T-helper 1 cell treated with Interleukin-12 subunit alpha and Interleukin-12 subunit beta and Interleukin-4 antibody, amounts not matched to agents 30 μg/mL and 1 μg/mL, for 36 hours (primary cell): ENCODE measurements around the gene PHF21B.

Experiments
- H3K27ac Mint-ChIP-seq: one replicate; pipeline ENCODE4 v1.8.0; 2021; ENCODE audit warnings: mild to moderate bottlenecking, mixed read lengths
- H3K27me3 Mint-ChIP-seq: one replicate; pipeline ENCODE4 v1.8.0; 2021; ENCODE audit warnings: low read depth, mixed read lengths
- H3K36me3 Mint-ChIP-seq: one replicate; pipeline ENCODE4 v1.8.0; 2021; ENCODE audit warnings: low read depth, mixed read lengths
- H3K4me1 Mint-ChIP-seq: one replicate; pipeline ENCODE4 v1.8.0; 2021; ENCODE audit warnings: low read depth, mixed read lengths
- H3K4me3 Mint-ChIP-seq: one replicate; pipeline ENCODE4 v1.8.0; 2021; ENCODE audit warnings: mild to moderate bottlenecking, moderate library complexity, mixed read lengths
- H3K9me3 Mint-ChIP-seq: one replicate; pipeline ENCODE4 v1.8.0; 2021; ENCODE audit warnings: mixed read lengths

PHF21B gene

DNA sequence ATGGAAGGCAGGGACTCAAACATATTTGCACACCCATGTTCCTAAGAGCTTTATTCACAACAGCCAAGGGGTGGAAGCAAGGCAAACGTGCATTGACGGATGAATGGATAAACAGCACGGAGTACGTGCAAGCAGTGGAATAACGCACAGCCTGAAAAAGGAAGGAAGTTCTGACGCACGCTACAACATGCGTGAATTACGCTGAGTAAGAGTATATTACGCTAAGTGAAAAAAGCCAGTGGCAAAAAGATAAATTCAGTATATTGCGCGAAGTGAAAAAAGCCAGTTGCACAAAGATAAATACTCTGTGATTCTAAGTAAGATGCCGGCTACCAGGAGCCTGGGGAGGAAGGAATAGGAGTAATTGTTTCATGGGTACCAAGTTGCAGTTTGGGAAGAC lies 19.5 kb downstream of the PHF21B start:
- no peaks in the 10 kb centered on the region for H3K4me1 Mint-ChIP-seq
- H3K27me3 Mint-ChIP-seq, result no peaks in the 10 kb centered on the region
- H3K4me3 Mint-ChIP-seq, result no peak overlapping the region
- no peaks in the 10 kb centered on the region for H3K9me3 Mint-ChIP-seq
- no peak overlapping the region for H3K27ac Mint-ChIP-seq
- no peaks in the 10 kb centered on the region for H3K36me3 Mint-ChIP-seq

- no peaks in the 10 kb centered on the region for H3K4me1 Mint-ChIP-seq
Measured at GRCh38 chr22:44988671-44989070, 21.1 kb downstream of the PHF21B start.

DNA sequence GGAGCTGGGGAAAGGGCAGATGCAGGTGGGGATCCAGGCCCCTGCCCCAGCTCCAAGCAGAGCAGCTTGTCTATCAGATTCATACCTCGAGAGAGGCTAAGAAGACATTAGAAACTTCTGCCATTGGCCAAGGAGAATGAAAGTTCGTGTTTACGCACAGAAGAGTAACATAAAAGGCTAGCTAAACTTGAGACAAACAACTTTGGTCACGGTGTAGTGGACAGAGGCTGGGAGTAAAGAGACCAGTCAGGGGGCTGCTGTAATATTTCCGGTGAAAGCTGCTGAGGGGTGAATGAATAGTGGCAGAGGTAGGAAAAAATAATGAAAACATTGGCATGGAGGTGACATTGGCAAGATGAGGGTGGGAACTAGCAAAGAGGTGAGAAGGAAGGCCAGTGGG lies 22.9 kb downstream of the PHF21B start:
- no peaks in the 10 kb centered on the region for H3K27me3 Mint-ChIP-seq
- peaks cover 7% of the 10 kb centered on the region for H3K9me3 Mint-ChIP-seq
- H3K36me3 Mint-ChIP-seq, result no peaks in the 10 kb centered on the region
- H3K27ac Mint-ChIP-seq, result no peak overlapping the region
- no peak overlapping the region for H3K4me3 Mint-ChIP-seq
- H3K4me1 Mint-ChIP-seq, result no peaks in the 10 kb centered on the region

More at GRCh38 chr22:44988671-44989070, 21.1 kb downstream of the PHF21B start:
- no peak overlapping the region for H3K27ac Mint-ChIP-seq
- H3K4me3 Mint-ChIP-seq, result no peak overlapping the region
- H3K27me3 Mint-ChIP-seq, result no peaks in the 10 kb centered on the region
- H3K9me3 Mint-ChIP-seq, result peaks cover 6% of the 10 kb centered on the region
- no peaks in the 10 kb centered on the region for H3K36me3 Mint-ChIP-seq

DNA sequence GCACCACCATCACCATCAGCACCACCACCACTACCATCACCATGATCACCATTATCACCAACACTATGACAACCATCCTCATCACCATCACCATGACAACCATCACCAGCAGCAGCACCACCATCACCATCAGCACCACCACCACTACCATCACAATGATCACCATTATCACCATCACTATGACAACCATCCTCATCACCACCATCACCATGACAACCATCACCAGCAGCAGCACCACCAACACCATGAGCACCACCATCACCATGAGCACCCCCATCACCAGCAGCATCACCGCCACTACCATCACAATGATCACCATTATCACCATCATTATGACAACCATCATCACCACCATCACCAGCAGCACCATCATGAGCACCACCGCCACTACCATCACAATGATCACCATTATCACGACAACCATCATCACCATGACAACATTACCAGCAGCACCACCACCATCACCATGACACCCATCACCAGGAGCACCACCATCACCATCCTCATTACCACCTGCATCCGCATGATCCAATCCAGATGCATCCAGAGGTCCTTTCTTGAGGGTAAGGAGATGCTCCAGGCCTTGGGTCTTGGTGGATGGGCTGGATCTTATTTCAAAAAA lies 23.8 kb downstream of the PHF21B start:
- Mint-ChIP-seq H3K27me3 (no peaks in the 10 kb centered on the region), H3K27ac (no peak overlapping the region), H3K9me3 (peaks cover 7% of the 10 kb centered on the region)

DNA sequence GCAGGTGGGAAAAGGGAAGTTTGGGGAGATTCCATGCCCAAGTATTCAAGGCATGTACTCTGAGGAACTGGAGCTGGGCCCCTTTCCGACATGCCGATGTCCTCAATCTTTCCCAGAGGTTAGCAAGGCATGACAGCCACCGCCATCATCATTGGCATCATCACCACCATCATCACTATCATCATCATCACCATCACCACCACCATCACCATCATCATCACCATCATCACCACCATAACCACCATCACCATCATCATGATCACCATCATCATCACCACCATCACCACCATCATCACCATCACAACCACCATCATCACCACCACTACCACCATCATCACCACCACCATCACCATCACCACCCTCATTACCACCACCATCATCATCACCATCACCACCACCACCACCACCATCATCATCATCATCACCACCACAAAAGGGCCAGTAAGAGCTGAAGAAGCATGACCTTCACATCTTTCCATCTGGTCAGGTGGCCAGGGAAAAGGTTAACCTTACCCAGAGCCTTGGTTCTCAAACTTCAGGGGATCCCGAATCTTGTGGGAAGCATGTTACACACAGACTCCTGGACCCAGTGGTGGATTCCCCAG lies 25.8 kb downstream of the PHF21B start:
- Mint-ChIP-seq H3K27me3 (no peaks in the 10 kb centered on the region), H3K27ac (peak overlapping the region; percentile 43), H3K4me3 (no peak overlapping the region), H3K9me3 (peaks cover 7% of the 10 kb centered on the region), H3K4me1 (no peaks in the 10 kb centered on the region), H3K36me3 (no peaks in the 10 kb centered on the region)

More for the DNA sequence above, 23.8 kb downstream of the PHF21B start:
- no peaks in the 10 kb centered on the region for H3K36me3 Mint-ChIP-seq
- H3K4me1 Mint-ChIP-seq, result no peaks in the 10 kb centered on the region
- no peak overlapping the region for H3K4me3 Mint-ChIP-seq

DNA sequence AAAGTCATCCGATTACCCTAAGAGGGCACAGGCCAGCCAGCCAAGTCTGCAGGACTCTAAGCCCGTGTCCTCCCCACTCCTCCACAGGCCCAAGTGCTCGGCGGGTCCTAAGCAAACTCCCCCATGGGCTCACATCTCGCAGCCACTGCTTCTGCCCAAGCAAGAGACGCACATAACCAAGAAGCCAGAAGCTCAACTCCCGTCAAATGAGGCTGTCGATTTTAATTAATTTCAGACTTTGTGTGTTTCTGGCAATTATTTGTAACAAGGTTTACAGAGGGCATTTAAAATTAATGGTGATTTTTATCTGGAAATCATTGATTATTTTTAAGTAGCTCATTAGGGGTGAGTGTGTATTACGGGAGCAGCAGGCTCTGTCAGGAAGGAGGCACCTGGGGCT lies 27.4 kb downstream of the PHF21B start:
- Mint-ChIP-seq H3K36me3 (no peaks in the 10 kb centered on the region), H3K27ac (no peak overlapping the region), H3K27me3 (no peaks in the 10 kb centered on the region), H3K9me3 (peaks cover 7% of the 10 kb centered on the region), H3K4me3 (no peak overlapping the region), H3K4me1 (no peaks in the 10 kb centered on the region)

DNA sequence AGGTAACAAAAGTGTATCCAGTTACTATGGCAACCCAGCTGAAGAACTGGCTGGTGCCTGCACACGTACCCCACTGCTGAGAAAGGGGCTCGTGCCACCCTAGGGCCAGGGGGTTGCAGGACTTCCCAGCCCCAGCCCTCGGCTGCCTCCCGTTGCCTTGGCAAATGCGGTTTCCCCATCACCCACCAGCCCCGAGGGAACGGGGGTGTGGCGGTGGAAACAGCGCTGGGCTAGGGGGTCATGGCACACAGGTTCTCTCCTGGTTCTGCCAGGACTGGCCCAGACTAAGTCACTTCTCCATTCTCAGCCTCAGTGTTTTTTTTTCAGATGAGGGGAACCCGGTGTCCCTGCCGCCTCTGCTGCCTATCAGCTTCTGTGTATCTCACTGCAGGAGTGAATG lies 27.9 kb downstream of the PHF21B start:
- Mint-ChIP-seq H3K27me3 (no peaks in the 10 kb centered on the region), H3K9me3 (peaks cover 7% of the 10 kb centered on the region), H3K27ac (no peak overlapping the region), H3K36me3 (no peaks in the 10 kb centered on the region), H3K4me1 (no peaks in the 10 kb centered on the region), H3K4me3 (no peak overlapping the region)

DNA sequence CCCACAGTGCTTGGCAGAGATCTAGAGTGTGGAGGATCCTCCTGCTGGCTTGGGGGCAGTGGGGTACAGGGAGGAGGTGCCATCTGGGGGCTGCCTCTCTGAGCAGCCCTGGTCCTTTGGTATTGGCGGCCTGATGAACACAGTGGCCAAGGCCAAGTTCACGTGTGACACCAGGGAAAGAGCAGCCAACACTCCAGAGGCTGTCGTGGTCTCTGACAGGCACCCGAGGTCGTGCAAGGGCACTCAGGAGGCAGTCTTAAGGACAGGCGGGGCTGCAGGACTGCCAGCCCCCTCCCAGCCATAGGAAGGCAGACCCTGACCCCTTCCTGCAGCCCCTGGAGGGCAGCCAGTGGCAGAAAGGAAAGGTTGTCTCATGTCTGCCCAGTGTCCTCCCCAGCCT lies 30.7 kb downstream of the PHF21B start:
- no peaks in the 10 kb centered on the region for H3K27me3 Mint-ChIP-seq
- H3K9me3 Mint-ChIP-seq, result peaks cover 5% of the 10 kb centered on the region

DNA sequence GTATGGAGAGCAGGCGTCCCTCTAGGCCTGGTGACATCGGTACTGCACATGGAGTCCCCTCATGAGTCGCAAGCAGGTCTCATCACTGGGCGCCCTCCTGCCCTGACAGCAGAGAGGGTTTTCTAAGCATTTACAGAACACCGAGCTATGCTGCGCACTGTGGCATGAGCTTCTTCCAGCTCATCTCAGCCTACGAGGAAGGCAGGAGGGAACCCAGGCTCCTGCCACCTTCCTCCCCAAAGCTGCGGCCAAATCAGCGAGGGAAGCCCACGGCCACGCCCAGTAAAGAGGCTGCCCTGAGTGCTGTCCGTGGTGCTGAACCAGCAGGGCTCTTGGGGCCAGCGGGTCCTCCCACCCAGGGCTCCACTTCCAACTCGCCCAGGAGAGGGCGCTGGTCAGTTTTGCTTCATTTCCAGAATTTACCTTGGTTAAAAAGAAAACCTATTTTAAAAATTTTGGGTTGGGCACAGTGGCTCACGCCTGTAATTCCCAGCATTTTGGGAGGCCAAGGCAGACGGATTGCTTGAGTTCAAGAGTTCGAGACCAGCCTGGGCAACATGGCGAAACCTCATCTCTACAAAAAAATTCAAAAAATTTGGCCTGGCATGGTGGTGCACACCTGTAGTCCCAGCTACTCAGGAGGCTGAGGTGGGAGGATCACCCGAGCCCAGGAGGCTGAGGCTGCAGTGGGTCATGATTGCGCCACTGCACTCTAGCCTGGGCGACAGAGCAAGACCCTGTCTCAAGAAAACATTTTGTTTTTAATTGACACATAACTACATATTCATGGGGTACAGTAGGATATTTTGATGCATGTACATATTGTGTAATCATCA lies 34.2 kb downstream of the PHF21B start:
- Mint-ChIP-seq H3K9me3 (no peaks in the 10 kb centered on the region), H3K27me3 (no peaks in the 10 kb centered on the region), H3K36me3 (no peaks in the 10 kb centered on the region), H3K4me3 (no peak overlapping the region), H3K27ac (no peak overlapping the region), H3K4me1 (no peaks in the 10 kb centered on the region)

More for the DNA sequence above, 30.7 kb downstream of the PHF21B start:
- Mint-ChIP-seq H3K27ac (no peak overlapping the region), H3K36me3 (no peaks in the 10 kb centered on the region), H3K4me1 (no peaks in the 10 kb centered on the region), H3K4me3 (no peak overlapping the region)

DNA sequence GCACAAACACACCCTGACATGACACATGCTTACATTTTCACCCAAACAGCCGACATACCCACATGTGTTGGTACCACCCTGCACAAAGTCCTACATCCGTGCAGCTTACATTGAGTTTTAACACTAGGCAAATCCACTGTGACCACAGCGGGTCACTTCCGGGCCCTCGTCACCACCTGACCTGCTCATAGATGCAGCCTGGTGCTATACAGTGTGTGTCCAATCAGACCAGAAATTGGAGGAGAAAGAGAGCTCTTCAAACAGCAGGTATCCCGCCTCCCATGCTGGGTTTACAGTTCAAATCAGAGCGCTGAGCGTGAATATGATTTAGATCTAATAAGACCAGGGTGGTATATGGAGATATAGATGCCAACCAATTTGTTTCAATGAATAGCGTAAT lies 35.4 kb downstream of the PHF21B start:
- no peaks in the 10 kb centered on the region for H3K9me3 Mint-ChIP-seq
- no peak overlapping the region for H3K4me3 Mint-ChIP-seq
- H3K36me3 Mint-ChIP-seq, result no peaks in the 10 kb centered on the region
- H3K4me1 Mint-ChIP-seq, result no peaks in the 10 kb centered on the region
- no peaks in the 10 kb centered on the region for H3K27me3 Mint-ChIP-seq
- no peak overlapping the region for H3K27ac Mint-ChIP-seq

- Mint-ChIP-seq H3K4me3 (no peak overlapping the region), H3K9me3 (no peaks in the 10 kb centered on the region), H3K4me1 (no peaks in the 10 kb centered on the region), H3K27me3 (no peaks in the 10 kb centered on the region), H3K36me3 (no peaks in the 10 kb centered on the region), H3K27ac (no peak overlapping the region)
Measured at GRCh38 chr22:44973829-44974228, 36.0 kb downstream of the PHF21B start.

- no peak overlapping the region for H3K27ac Mint-ChIP-seq
- no peak overlapping the region for H3K4me3 Mint-ChIP-seq
- H3K36me3 Mint-ChIP-seq, result no peaks in the 10 kb centered on the region
- H3K4me1 Mint-ChIP-seq, result no peaks in the 10 kb centered on the region
- H3K9me3 Mint-ChIP-seq, result no peaks in the 10 kb centered on the region
- H3K27me3 Mint-ChIP-seq, result no peaks in the 10 kb centered on the region
Measured at GRCh38 chr22:44972363-44973083, 37.3 kb downstream of the PHF21B start.

DNA sequence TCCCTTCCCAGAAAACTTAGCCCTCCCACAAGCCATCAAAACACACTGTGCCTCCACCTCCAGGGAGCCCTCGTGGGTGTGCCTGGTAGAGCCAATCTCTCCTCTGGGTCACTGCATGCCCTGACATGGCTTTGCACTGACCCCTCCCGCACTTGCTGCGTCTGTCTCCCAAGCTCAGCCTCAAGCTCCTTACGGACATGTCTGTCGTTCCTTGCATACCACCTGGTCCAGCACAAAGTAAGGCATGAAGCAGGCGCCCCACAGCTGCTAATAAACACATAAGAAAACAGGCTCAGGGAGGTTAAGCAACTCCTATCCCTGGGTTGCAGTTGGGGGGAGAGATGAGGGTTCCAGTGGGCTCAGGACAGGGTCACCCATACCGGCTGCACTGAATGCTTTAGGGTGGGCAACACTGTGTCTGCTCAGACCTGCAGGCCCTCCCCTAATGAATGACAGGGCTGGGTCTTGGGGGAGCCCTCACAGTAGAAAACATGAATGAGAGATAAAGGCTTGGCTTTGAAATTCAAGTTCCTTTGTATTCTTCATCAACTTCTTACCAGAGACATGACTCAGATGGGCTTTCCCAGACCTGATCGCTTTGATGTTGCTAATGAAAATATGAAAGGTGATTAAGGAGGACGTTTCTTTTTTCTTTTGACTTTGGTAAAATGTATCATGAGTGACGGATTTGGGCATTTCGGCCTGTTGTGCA lies 38.0 kb downstream of the PHF21B start:
- H3K27me3 Mint-ChIP-seq, result no peaks in the 10 kb centered on the region
- no peak overlapping the region for H3K27ac Mint-ChIP-seq
- H3K9me3 Mint-ChIP-seq, result no peaks in the 10 kb centered on the region

DNA sequence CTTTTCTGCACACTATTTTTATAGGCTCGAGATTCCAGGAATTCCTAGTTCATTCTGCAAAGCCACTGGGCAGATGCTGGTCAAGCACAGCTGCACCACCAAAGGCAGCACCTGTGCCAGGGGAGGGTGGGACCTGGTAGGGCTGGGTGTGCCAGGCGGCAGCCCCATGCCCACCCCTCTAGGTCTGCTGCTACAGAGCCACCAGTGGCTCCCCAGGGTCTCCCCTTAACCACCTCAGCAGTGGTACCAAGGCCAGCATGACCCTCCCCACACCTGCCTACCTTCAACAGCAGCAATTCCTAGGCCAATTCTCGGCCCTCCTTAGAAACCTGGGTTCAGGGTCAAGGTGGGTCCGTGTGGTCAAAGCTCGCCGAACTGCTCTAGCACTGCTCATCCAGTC lies 39.5 kb downstream of the PHF21B start:
- Mint-ChIP-seq H3K4me3 (no peak overlapping the region), H3K27me3 (no peaks in the 10 kb centered on the region)

More for the DNA sequence above, 38.0 kb downstream of the PHF21B start:
- no peak overlapping the region for H3K4me3 Mint-ChIP-seq
- no peaks in the 10 kb centered on the region for H3K4me1 Mint-ChIP-seq
- H3K36me3 Mint-ChIP-seq, result no peaks in the 10 kb centered on the region

More for the DNA sequence above, 39.5 kb downstream of the PHF21B start:
- no peak overlapping the region for H3K27ac Mint-ChIP-seq
- H3K4me1 Mint-ChIP-seq, result no peaks in the 10 kb centered on the region
- H3K36me3 Mint-ChIP-seq, result no peaks in the 10 kb centered on the region
- H3K9me3 Mint-ChIP-seq, result no peaks in the 10 kb centered on the region
